Activated CD4-positive, alpha-beta memory T cell treated with anti-CD3 and anti-CD28 coated beads, Interleukin-2, amount 10 ng/mL, durations not matched to agents 7 days and 5 days (primary cell): Measurements from ENCODE around the gene SH3PXD2B. TPM values are rescaled to one million over a fixed set of nuclear protein-coding genes. Genes with fewer than 3 reads are reported as not detected.
"Not testable (repeated sequence)": the region's sequence is repeated elsewhere in the genome, so short reads cannot be mapped to it uniquely, and the experiment has no call there.

Experiments
- CTCF ChIA-PET: fragments of 350-600 bp; sonication (Branson Sonifier 250); formaldehyde crosslinking; loops from one replicate; lab custom pipeline; 2021; ENCODE audit warnings: antibody characterized with exemption, inconsistent platforms; lab: Charles Lee
- POLR2A ChIA-PET: fragments of 350-600 bp; sonication (Branson Sonifier 250); formaldehyde crosslinking; loops from one replicate; lab custom pipeline; 2021; ENCODE audit warnings: antibody characterized with exemption; lab: Charles Lee
- DNase-seq: peaks from one replicate; pipeline ENCODE4 v3.0.0-alpha.2; 2020
- H3K27ac Mint-ChIP-seq: one replicate; pipeline ENCODE4 v1.8.0; 2021; ENCODE audit warnings: mild to moderate bottlenecking, mixed read lengths
- H3K27me3 Mint-ChIP-seq: one replicate; pipeline ENCODE4 v1.8.0; 2021; ENCODE audit warnings: mixed read lengths
- H3K36me3 Mint-ChIP-seq: one replicate; pipeline ENCODE4 v1.8.0; 2021; ENCODE audit warnings: low read depth, mixed read lengths
- H3K4me1 Mint-ChIP-seq: one replicate; pipeline ENCODE4 v1.8.0; 2021; ENCODE audit warnings: mixed read lengths
- H3K4me3 Mint-ChIP-seq: one replicate; pipeline ENCODE4 v1.8.0; 2021; ENCODE audit warnings: mild to moderate bottlenecking, mixed read lengths
- H3K9me3 Mint-ChIP-seq: one replicate; pipeline ENCODE4 v1.8.0; 2021; ENCODE audit warnings: mixed read lengths
- total RNA-seq, 2 experiments: library from RNA; stranded (reverse); gene quantifications; one replicate each; pipeline ENCODE4 v1.2.3, GENCODE V29; 2021

Gene SH3PXD2B
- total RNA-seq, 2 experiments from 2014 or later = 0.25 TPM

- Mint-ChIP-seq H3K4me1 (peaks cover 26% of the 10 kb centered on the region), H3K36me3 (no peaks in the 10 kb centered on the region), H3K9me3 (no peaks in the 10 kb centered on the region), H3K27ac (no peak overlapping the region), H3K27me3 (peaks cover 2% of the 10 kb centered on the region), H3K4me3 (no peak overlapping the region)
- CTCF ChIA-PET = no interaction called here
- peak; percentile 33 for DNase-seq
- POLR2A ChIA-PET = interaction anchor here (1.3 kb wide), 1 partner anchor 250 kb away, joined by 3 read pairs; no protein-coding TSS in a partner anchor
Measured at GRCh38 chr5:172364773-172365172, 89.6 kb downstream of the SH3PXD2B start.

GRCh38 chr5:172362755-172363154 lies 91.6 kb downstream of the SH3PXD2B start:
- Mint-ChIP-seq H3K36me3 (no peaks in the 10 kb centered on the region), H3K4me1 (peaks cover 26% of the 10 kb centered on the region), H3K27me3 (peaks cover 2% of the 10 kb centered on the region), H3K27ac (no peak overlapping the region), H3K4me3 (no peak overlapping the region), H3K9me3 (no peaks in the 10 kb centered on the region)
- ChIA-PET CTCF (no interaction called here), POLR2A (no interaction called here)
- no peak for DNase-seq

GRCh38 chr5:172361566-172362238 lies 92.6 kb downstream of the SH3PXD2B start:
- peaks cover 26% of the 10 kb centered on the region for H3K4me1 Mint-ChIP-seq
- ChIA-PET CTCF (interaction anchor here (0.6 kb wide), 1 partner anchor 50 kb away, joined by 3 read pairs; no protein-coding TSS in a partner anchor), POLR2A (interaction anchor here (1.2 kb wide), 1 partner anchor 11 kb away, joined by 3 read pairs; no protein-coding TSS in a partner anchor)
- no peaks in the 10 kb centered on the region for H3K36me3 Mint-ChIP-seq
- DNase-seq = peak; percentile 57
- H3K9me3 Mint-ChIP-seq = no peaks in the 10 kb centered on the region
- H3K27me3 Mint-ChIP-seq = peaks cover 2% of the 10 kb centered on the region
- H3K27ac Mint-ChIP-seq = peak overlapping the region; percentile 74
- no peak overlapping the region for H3K4me3 Mint-ChIP-seq

- ChIA-PET CTCF (no interaction called here), POLR2A (no interaction called here)
- H3K36me3 Mint-ChIP-seq = no peaks in the 10 kb centered on the region
- H3K4me3 Mint-ChIP-seq = no peak overlapping the region
- H3K9me3 Mint-ChIP-seq = no peaks in the 10 kb centered on the region
- peaks cover 13% of the 10 kb centered on the region for H3K4me1 Mint-ChIP-seq
- no peak overlapping the region for H3K27ac Mint-ChIP-seq
- H3K27me3 Mint-ChIP-seq = peaks cover 2% of the 10 kb centered on the region
- DNase-seq = no peak
Measured at GRCh38 chr5:172358345-172358744, 96.0 kb downstream of the SH3PXD2B start.

- no peak for DNase-seq
- Mint-ChIP-seq H3K27ac (no peak overlapping the region), H3K36me3 (no peaks in the 10 kb centered on the region), H3K9me3 (no peaks in the 10 kb centered on the region), H3K4me1 (peaks cover 4% of the 10 kb centered on the region), H3K4me3 (no peak overlapping the region), H3K27me3 (no peaks in the 10 kb centered on the region)
- ChIA-PET CTCF (no interaction called here), POLR2A (no interaction called here)
Measured at GRCh38 chr5:172356527-172356926, 97.8 kb downstream of the SH3PXD2B start.

GRCh38 chr5:172356047-172356446 lies 98.3 kb downstream of the SH3PXD2B start:
- H3K4me3 Mint-ChIP-seq = no peak overlapping the region
- H3K27ac Mint-ChIP-seq = no peak overlapping the region
- no peaks in the 10 kb centered on the region for H3K36me3 Mint-ChIP-seq
- ChIA-PET CTCF (no interaction called here), POLR2A (no interaction called here)
- H3K4me1 Mint-ChIP-seq = peaks cover under 1% of the 10 kb centered on the region
- no peak for DNase-seq
- H3K9me3 Mint-ChIP-seq = no peaks in the 10 kb centered on the region
- H3K27me3 Mint-ChIP-seq = peaks cover 1% of the 10 kb centered on the region

- CTCF ChIA-PET = interaction anchor here (0.5 kb wide), 1 partner anchor 25 kb away, joined by 3 read pairs; no protein-coding TSS in a partner anchor
- H3K36me3 Mint-ChIP-seq = no peaks in the 10 kb centered on the region
- POLR2A ChIA-PET = no interaction called here
- peaks cover 1% of the 10 kb centered on the region for H3K27me3 Mint-ChIP-seq
- DNase-seq = no peak
- no peaks in the 10 kb centered on the region for H3K9me3 Mint-ChIP-seq
- no peak overlapping the region for H3K4me3 Mint-ChIP-seq
- no peak overlapping the region for H3K27ac Mint-ChIP-seq
- no peaks in the 10 kb centered on the region for H3K4me1 Mint-ChIP-seq
Measured at GRCh38 chr5:172353846-172354245, 100.5 kb downstream of the SH3PXD2B start.

- no peak overlapping the region for H3K4me3 Mint-ChIP-seq
- ChIA-PET CTCF (interaction anchor here (0.5 kb wide), 1 partner anchor 26 kb away, joined by 3 read pairs; no protein-coding TSS in a partner anchor), POLR2A (no interaction called here)
- H3K9me3 Mint-ChIP-seq = no peaks in the 10 kb centered on the region
- no peak for DNase-seq
- peaks cover 1% of the 10 kb centered on the region for H3K27me3 Mint-ChIP-seq
- H3K4me1 Mint-ChIP-seq = no peaks in the 10 kb centered on the region
- no peak overlapping the region for H3K27ac Mint-ChIP-seq
- no peaks in the 10 kb centered on the region for H3K36me3 Mint-ChIP-seq
Measured at GRCh38 chr5:172353271-172353812, 101.0 kb downstream of the SH3PXD2B start.

GRCh38 chr5:172352526-172352925 lies 101.8 kb downstream of the SH3PXD2B start:
- CTCF ChIA-PET = interaction anchor here (1.6 kb wide), 1 partner anchor 95 kb away, joined by 3 read pairs; no protein-coding TSS in a partner anchor
- H3K4me1 Mint-ChIP-seq, H3K36me3 Mint-ChIP-seq, H3K27ac Mint-ChIP-seq, DNase-seq, H3K4me3 Mint-ChIP-seq, H3K27me3 Mint-ChIP-seq, POLR2A ChIA-PET, H3K9me3 Mint-ChIP-seq: not testable (repeated sequence)

GRCh38 chr5:172351240-172351778 lies 103.0 kb downstream of the SH3PXD2B start:
- ChIA-PET CTCF (interaction anchor here (1.6 kb wide), 1 partner anchor 96 kb away, joined by 3 read pairs; no protein-coding TSS in a partner anchor), POLR2A (interaction anchor here (1.2 kb wide), 1 partner anchor 10 kb away, joined by 3 read pairs; no protein-coding TSS in a partner anchor)
- no peaks in the 10 kb centered on the region for H3K36me3 Mint-ChIP-seq

GRCh38 chr5:172350212-172351181 lies 103.8 kb downstream of the SH3PXD2B start:
- H3K27me3 Mint-ChIP-seq = peaks cover 5% of the 10 kb centered on the region
- no peak overlapping the region for H3K4me3 Mint-ChIP-seq
- POLR2A ChIA-PET = interaction anchor here (1.2 kb wide), 1 partner anchor 10 kb away, joined by 3 read pairs; no protein-coding TSS in a partner anchor
- H3K36me3 Mint-ChIP-seq = no peaks in the 10 kb centered on the region
- CTCF ChIA-PET = no interaction called here
- no peak overlapping the region for H3K27ac Mint-ChIP-seq
- no peaks in the 10 kb centered on the region for H3K4me1 Mint-ChIP-seq
- H3K9me3 Mint-ChIP-seq = no peaks in the 10 kb centered on the region
- no peak for DNase-seq

More at GRCh38 chr5:172351240-172351778, 103.0 kb downstream of the SH3PXD2B start:
- Mint-ChIP-seq H3K4me3 (no peak overlapping the region), H3K27ac (no peak overlapping the region), H3K4me1 (no peaks in the 10 kb centered on the region), H3K27me3 (peaks cover 1% of the 10 kb centered on the region), H3K9me3 (no peaks in the 10 kb centered on the region)
- no peak for DNase-seq

GRCh38 chr5:172348733-172349132 lies 105.6 kb downstream of the SH3PXD2B start:
- H3K27ac Mint-ChIP-seq, DNase-seq, H3K36me3 Mint-ChIP-seq, POLR2A ChIA-PET, H3K4me3 Mint-ChIP-seq, H3K4me1 Mint-ChIP-seq, H3K9me3 Mint-ChIP-seq: not testable (repeated sequence)
- CTCF ChIA-PET = interaction anchor here (0.9 kb wide), 1 partner anchor 103 kb away, joined by 3 read pairs; no protein-coding TSS in a partner anchor
- peaks cover 10% of the 10 kb centered on the region for H3K27me3 Mint-ChIP-seq
